Hepatocyte (in vitro differentiated cells): ENCODE data around the gene CTBP1.

Experiments
- EZH2 ChIP-seq: fragments of 200-600 bp; sonication (generic); IDR thresholded peaks from 2 replicates; pipeline ENCODE4 v1.6.1; 2016; ENCODE audit warnings: antibody characterized with exemption, mild to moderate bottlenecking, borderline replicate concordance
- EZH2phosphoT487 ChIP-seq: fragments of 200-600 bp; sonication (generic); IDR thresholded peaks from one replicate; pipeline ENCODE4 v1.6.1; 2018; ENCODE audit warnings: antibody characterized with exemption, mild to moderate bottlenecking, low read depth, moderate library complexity; ENCODE audit not compliant: unreplicated experiment, severe bottlenecking
- TF ChIP-seq, protein P1 (sequence below): fragments of 200-600 bp; sonication (generic); IDR thresholded peaks from 2 replicates; pipeline ENCODE4 v1.5.1; 2016; ENCODE audit warnings: antibody characterized with exemption, mild to moderate bottlenecking; ENCODE audit not compliant: poor library complexity

DNA sequence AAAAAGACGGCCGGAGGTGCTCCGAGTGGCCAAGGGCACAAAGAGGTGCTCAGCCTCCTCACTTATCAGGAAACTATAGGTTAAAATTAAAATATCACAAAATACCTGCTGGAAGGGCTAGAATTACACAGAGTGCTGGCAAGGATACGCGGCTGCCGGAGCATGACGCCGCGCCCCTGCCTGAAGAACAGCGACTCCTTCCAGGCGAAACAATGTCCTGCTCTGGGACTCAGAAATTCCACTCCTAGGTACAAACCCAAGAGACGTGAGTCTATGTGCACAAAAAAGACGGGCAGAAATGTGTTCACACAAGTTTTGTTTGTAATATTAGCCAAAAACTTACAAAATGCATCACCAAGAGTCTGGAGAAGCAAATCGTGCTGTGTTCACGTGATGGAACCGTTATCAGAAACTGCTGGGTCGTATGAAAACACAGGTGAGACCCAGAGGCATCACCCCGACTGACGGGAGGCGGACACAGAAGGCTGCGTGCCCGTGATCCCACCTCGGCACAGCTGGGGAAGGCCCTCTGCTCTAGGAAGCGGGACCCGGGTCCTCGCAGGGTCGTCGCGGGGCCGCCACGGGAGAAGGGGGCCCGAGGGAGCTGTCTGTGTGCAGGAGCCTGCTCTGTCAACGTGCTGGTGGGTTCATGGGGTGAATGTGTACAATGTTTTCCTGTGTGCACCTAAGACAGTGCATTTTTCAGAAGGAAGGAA lies 27.6 kb downstream of the CTBP1 start:
- TF ChIP-seq, protein P1, sequence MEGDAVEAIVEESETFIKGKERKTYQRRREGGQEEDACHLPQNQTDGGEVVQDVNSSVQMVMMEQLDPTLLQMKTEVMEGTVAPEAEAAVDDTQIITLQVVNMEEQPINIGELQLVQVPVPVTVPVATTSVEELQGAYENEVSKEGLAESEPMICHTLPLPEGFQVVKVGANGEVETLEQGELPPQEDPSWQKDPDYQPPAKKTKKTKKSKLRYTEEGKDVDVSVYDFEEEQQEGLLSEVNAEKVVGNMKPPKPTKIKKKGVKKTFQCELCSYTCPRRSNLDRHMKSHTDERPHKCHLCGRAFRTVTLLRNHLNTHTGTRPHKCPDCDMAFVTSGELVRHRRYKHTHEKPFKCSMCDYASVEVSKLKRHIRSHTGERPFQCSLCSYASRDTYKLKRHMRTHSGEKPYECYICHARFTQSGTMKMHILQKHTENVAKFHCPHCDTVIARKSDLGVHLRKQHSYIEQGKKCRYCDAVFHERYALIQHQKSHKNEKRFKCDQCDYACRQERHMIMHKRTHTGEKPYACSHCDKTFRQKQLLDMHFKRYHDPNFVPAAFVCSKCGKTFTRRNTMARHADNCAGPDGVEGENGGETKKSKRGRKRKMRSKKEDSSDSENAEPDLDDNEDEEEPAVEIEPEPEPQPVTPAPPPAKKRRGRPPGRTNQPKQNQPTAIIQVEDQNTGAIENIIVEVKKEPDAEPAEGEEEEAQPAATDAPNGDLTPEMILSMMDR = no peak
- TF ChIP-seq EZH2phosphoT487 (no peak), EZH2 (no peak)
